ENCODE data around the gene NUTM1. TPM values are rescaled to one million over a fixed set of nuclear protein-coding genes. Genes with fewer than 3 reads are reported as not detected.

The NUTM1 gene
- total and polyA plus RNA-seq, 12 donors, result under 0.01 TPM; not detected in 11

DNA sequence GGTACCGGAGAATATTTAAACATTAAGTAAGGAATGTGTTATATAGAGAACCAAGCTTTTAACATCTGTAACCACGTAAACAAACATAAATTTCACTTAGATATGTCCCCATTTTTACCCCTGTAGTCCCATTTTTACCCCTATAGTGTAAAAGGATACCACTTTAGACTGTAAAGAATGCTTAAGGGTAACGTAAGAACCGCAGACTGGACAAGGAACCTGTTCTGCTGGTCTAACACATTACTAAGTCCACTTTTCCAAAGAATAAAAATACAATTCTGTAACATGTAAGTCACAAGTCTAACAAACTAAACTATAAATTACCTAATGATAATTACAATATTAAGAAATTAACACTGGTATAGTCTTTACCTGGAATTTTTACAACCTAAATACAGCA lies 8.4 kb upstream of the NUTM1 start:
- TF ChIP-seq, protein P1, sequence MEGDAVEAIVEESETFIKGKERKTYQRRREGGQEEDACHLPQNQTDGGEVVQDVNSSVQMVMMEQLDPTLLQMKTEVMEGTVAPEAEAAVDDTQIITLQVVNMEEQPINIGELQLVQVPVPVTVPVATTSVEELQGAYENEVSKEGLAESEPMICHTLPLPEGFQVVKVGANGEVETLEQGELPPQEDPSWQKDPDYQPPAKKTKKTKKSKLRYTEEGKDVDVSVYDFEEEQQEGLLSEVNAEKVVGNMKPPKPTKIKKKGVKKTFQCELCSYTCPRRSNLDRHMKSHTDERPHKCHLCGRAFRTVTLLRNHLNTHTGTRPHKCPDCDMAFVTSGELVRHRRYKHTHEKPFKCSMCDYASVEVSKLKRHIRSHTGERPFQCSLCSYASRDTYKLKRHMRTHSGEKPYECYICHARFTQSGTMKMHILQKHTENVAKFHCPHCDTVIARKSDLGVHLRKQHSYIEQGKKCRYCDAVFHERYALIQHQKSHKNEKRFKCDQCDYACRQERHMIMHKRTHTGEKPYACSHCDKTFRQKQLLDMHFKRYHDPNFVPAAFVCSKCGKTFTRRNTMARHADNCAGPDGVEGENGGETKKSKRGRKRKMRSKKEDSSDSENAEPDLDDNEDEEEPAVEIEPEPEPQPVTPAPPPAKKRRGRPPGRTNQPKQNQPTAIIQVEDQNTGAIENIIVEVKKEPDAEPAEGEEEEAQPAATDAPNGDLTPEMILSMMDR (IDR thresholded peaks at IDR 0.05), result no peak
- intact Hi-C loops (cut with DNase I), result loop anchor here in 2 of 10 donors (5.0 to 10.0 kb wide), 2 partner anchors 77 to 80 kb away; no protein-coding TSS in a partner anchor
- peaks cover 0 to 13% (median 0%) of the 10 kb centered on the region in 9 donors for H3K36me3 ChIP-seq
- ATAC-seq (no peak), DNase-seq (no peak)
- no peaks in the 10 kb centered on the region for H3K27me3 ChIP-seq
- H3K4me1 ChIP-seq, result peaks cover 7 to 67% (median 40%) of the 10 kb centered on the region in 9 donors
- WGBS, 2 donors, result 73 to 78% methylated on average over 4 of the region's 4 CpGs
- H3K9me3 ChIP-seq, result no peaks in the 10 kb centered on the region
- H3K27ac ChIP-seq, result peak overlapping the region in 6 of 10 donors; percentile 52 to 99 (median 94)
- peak overlapping the region in 6 of 10 donors; percentile 17 to 95 (median 90) for H3K4me3 ChIP-seq

DNA sequence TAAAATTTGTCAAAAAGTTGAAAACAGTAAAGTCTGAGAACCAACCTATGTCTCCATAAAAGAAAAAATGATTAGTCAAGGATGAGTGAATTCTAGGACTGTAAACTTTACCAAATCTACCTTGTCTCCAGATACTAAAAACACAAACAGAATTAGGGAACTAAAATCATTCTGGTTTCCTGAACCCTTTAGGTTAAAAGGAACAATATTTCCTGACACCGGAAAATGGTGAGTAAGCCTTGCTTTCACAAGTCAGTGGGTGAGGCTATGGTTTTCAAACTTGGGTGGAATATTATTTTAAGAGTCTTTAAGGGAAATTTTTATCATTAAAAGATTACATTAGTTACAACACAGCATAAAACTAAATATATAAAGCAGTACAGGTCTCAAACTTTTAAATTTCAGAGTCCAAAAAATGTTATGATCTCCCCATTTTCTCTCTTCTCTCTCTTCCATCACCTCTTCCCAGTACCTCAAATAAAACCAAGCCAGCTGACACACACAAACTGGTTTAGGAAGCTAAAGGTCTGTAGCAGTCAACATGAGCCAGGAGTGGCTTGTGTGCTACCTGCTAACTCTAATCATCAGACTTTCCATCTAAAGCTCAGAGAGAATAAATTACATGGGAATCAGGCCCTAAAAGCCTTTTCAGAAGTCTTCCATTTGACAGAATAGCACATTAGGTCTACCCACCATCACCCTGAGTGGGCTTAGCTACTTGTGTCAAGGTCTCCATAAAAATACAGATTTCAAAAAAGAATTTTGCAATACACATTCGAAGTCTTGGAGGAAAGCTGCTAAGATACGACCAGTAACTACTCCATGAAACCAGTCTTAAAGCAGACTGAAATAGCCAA lies 7.7 kb upstream of the NUTM1 start:
- Histone ChIP-seq H3K4me3 (peak overlapping the region in 7 of 10 donors; percentile 4 to 95 (median 87)), H3K9me3 (no peaks in the 10 kb centered on the region), H3K36me3 (peaks cover 0 to 20% (median 3%) of the 10 kb centered on the region in 9 donors), H3K27me3 (no peaks in the 10 kb centered on the region), H3K27ac (peak overlapping the region in 8 of 10 donors; percentile 36 to 99 (median 78)), H3K4me1 (peaks cover 7 to 75% (median 40%) of the 10 kb centered on the region in 9 donors)
- DNase-seq (no peak), ATAC-seq (peak in 1 of 8 donors; percentile 26)
- 75 to 80% methylated on average over 3 of the region's 3 CpGs for WGBS, 2 donors
- TF ChIP-seq, protein P1 (IDR thresholded peaks at IDR 0.05), result no peak
- intact Hi-C loops (cut with DNase I), result loop anchor here in 2 of 10 donors (5.0 to 10.0 kb wide), 2 partner anchors 78 to 81 kb away; no protein-coding TSS in a partner anchor

DNA sequence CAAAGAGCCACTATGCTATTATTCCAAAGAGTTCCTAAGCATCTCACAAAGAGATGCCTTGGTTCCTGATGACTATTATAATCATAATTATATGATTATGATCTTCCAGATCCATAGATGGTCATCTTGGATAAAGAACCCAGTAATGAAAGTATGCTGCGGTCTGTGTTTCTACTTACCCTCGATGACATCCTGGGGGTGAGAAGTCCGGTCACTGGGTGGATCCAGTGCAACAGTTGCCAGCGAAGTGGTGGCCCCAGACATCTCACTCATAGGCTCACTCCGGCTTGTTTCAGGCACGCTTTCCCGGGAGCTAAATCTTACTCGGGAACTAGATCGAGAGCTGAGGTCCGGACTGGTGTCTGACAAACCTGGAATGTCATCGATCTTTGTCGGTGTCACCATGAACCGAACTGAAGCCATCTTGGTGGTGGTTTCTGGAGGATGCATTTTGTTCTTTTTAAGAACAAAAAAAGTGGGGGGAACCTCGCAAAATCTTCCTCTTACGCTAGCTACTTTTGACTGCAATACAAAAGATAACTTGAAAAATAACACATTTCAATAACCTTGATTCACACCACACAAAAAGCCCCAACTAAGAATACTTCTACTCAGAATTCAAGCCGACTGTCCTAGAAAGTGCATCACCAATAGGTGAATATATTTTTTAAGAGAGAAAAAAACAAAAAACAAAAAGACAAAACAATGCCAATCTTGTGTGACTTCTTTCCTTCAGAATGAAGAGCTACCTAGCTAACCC lies 6.7 kb upstream of the NUTM1 start:
- TF ChIP-seq, protein P1 (IDR thresholded peaks at IDR 0.05), result no peak
- Histone ChIP-seq H3K9me3 (no peaks in the 10 kb centered on the region), H3K27me3 (no peaks in the 10 kb centered on the region), H3K4me1 (peaks cover 7 to 85% (median 41%) of the 10 kb centered on the region in 9 donors), H3K36me3 (peaks cover 0 to 30% (median 5%) of the 10 kb centered on the region in 9 donors), H3K27ac (peak overlapping the region in 9 of 10 donors; percentile 83 to 99 (median 96)), H3K4me3 (peak overlapping the region in 9 of 10 donors; percentile 79 to 95 (median 92))
- WGBS, 2 donors, result 81 to 84% methylated on average over 16 of the region's 16 CpGs
- intact Hi-C loops (cut with DNase I), result loop anchor here in 2 of 10 donors (5.0 to 10.0 kb wide), 2 partner anchors 79 to 82 kb away; no protein-coding TSS in a partner anchor
- DNase-seq (no peak), ATAC-seq (no peak)

Measured in heart right ventricle (tissue), 16 donors.